WTC11 (cell line): Measurements from ENCODE around the gene FBN2.

Experiments used
- CBFB ChIP-seq: sonication (generic); formaldehyde crosslinking; IDR thresholded peaks from 2 replicates; pipeline ENCODE4 v1.8.1; 2022; ENCODE audit warnings: mild to moderate bottlenecking, low read depth, missing genetic modification reagents
- RELA ChIP-seq: sonication (generic); formaldehyde crosslinking; IDR thresholded peaks from 2 replicates; pipeline ENCODE4 v1.8.1; 2022; ENCODE audit warnings: missing genetic modification reagents, mild to moderate bottlenecking, borderline replicate concordance
- ZBTB21 ChIP-seq: sonication (generic); formaldehyde crosslinking; IDR thresholded peaks from 2 replicates; pipeline ENCODE4 v1.8.1; 2023; ENCODE audit warnings: mild to moderate bottlenecking, missing genetic modification reagents, borderline replicate concordance
- ZNF138 ChIP-seq: sonication (generic); formaldehyde crosslinking; conservative IDR thresholded peaks from 2 replicates; pipeline ENCODE4 v1.8.1; 2022; ENCODE audit warnings: mild to moderate bottlenecking, moderate library complexity, missing genetic modification reagents
- ZNF263 ChIP-seq: sonication (generic); formaldehyde crosslinking; IDR thresholded peaks from 2 replicates; pipeline ENCODE4 v1.8.1; 2022; ENCODE audit warnings: low read depth, mild to moderate bottlenecking, moderate library complexity, missing genetic modification reagents
- TF ChIP-seq, protein P1 (sequence below): sonication (generic); formaldehyde crosslinking; conservative IDR thresholded peaks from 2 replicates; pipeline ENCODE4 v1.8.1; 2022; ENCODE audit warnings: mild to moderate bottlenecking, missing genetic modification reagents
- TF ChIP-seq, protein P2 (sequence below): fragments of 200-600 bp; IDR thresholded peaks from 2 replicates; pipeline ENCODE4 v1.8.0; 2022; ENCODE audit warnings: antibody characterized with exemption
- TF ChIP-seq, protein P3 (sequence below): sonication (generic); formaldehyde crosslinking; IDR thresholded peaks from 2 replicates; pipeline ENCODE4 v1.8.1; 2023; ENCODE audit warnings: mild to moderate bottlenecking, missing genetic modification reagents, moderate library complexity
- TF ChIP-seq, protein P4 (sequence below): sonication (generic); formaldehyde crosslinking; IDR thresholded peaks from 2 replicates; pipeline ENCODE4 v1.8.0; 2022; ENCODE audit warnings: mild to moderate bottlenecking, missing genetic modification reagents

DNA sequence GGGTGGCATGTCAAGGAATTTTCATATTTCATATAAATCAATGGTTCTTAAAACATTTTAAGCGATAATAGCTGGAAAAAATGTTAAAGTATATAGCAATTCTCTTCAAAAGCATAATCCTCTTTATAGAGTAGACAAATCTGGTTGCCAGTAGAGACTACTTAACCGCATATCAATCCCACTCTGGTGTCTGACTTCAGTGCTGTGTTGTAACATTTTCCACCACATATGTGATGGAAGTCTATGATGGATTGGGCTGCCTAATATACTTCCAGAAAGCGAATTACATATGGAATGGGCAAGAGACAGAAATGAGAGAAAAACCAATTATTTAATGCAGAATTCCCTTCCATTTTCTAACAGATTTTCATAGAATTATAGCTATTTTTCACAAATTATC, 54.3 kb downstream of the FBN2 start:
- TF ChIP-seq, protein P1, sequence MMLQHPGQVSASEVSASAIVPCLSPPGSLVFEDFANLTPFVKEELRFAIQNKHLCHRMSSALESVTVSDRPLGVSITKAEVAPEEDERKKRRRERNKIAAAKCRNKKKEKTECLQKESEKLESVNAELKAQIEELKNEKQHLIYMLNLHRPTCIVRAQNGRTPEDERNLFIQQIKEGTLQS (CRISPR knock-in tag) = no peak
- TF ChIP-seq RELA (CRISPR knock-in tag) (no peak), CBFB (CRISPR knock-in tag) (no peak), ZNF138 (CRISPR knock-in tag) (no peak), ZNF263 (CRISPR knock-in tag) (no peak), ZBTB21 (CRISPR knock-in tag) (no peak)
- TF ChIP-seq, protein P2, sequence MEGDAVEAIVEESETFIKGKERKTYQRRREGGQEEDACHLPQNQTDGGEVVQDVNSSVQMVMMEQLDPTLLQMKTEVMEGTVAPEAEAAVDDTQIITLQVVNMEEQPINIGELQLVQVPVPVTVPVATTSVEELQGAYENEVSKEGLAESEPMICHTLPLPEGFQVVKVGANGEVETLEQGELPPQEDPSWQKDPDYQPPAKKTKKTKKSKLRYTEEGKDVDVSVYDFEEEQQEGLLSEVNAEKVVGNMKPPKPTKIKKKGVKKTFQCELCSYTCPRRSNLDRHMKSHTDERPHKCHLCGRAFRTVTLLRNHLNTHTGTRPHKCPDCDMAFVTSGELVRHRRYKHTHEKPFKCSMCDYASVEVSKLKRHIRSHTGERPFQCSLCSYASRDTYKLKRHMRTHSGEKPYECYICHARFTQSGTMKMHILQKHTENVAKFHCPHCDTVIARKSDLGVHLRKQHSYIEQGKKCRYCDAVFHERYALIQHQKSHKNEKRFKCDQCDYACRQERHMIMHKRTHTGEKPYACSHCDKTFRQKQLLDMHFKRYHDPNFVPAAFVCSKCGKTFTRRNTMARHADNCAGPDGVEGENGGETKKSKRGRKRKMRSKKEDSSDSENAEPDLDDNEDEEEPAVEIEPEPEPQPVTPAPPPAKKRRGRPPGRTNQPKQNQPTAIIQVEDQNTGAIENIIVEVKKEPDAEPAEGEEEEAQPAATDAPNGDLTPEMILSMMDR = no peak
- TF ChIP-seq, protein P3, sequence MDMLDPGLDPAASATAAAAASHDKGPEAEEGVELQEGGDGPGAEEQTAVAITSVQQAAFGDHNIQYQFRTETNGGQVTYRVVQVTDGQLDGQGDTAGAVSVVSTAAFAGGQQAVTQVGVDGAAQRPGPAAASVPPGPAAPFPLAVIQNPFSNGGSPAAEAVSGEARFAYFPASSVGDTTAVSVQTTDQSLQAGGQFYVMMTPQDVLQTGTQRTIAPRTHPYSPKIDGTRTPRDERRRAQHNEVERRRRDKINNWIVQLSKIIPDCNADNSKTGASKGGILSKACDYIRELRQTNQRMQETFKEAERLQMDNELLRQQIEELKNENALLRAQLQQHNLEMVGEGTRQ (CRISPR knock-in tag) = no peak
- TF ChIP-seq, protein P4, sequence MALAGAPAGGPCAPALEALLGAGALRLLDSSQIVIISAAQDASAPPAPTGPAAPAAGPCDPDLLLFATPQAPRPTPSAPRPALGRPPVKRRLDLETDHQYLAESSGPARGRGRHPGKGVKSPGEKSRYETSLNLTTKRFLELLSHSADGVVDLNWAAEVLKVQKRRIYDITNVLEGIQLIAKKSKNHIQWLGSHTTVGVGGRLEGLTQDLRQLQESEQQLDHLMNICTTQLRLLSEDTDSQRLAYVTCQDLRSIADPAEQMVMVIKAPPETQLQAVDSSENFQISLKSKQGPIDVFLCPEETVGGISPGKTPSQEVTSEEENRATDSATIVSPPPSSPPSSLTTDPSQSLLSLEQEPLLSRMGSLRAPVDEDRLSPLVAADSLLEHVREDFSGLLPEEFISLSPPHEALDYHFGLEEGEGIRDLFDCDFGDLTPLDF (CRISPR knock-in tag) = no peak
